Activated T-cell treated with anti-CD3 and anti-CD28 coated beads, Interleukin-2, amount 50 U/mL, for 48 hours (primary cell): ENCODE results near the gene FRMPD4.

Experiments used
- DNase-seq, 2 experiments: peaks; one replicate each; pipeline ENCODE4 v3.0.0-alpha.2; 2020

Gene FRMPD4

GRCh38 chrX:12372111-12372510 is 233.8 kb downstream of the FRMPD4 start:
- DNase-seq = no peak

- DNase-seq = no peak
These were observed 236.0 kb downstream of the FRMPD4 start for GRCh38 chrX:12374286-12374685.

- no peak for DNase-seq
These were observed 240.0 kb downstream of the FRMPD4 start for GRCh38 chrX:12378253-12378652.

GRCh38 chrX:12378706-12379105 is 240.4 kb downstream of the FRMPD4 start:
- no peak for DNase-seq

GRCh38 chrX:12379671-12380070 is 241.4 kb downstream of the FRMPD4 start:
- DNase-seq = no peak

GRCh38 chrX:12383196-12383595 is 244.9 kb downstream of the FRMPD4 start:
- DNase-seq = no peak

- no peak for DNase-seq
These were observed 252.0 kb downstream of the FRMPD4 start for GRCh38 chrX:12390301-12390700.

GRCh38 chrX:12396584-12396983 is 258.3 kb downstream of the FRMPD4 start:
- no peak for DNase-seq

- no peak for DNase-seq
These were observed 261.9 kb downstream of the FRMPD4 start for GRCh38 chrX:12400218-12400617.

- DNase-seq = no peak
These were observed 263.0 kb downstream of the FRMPD4 start for GRCh38 chrX:12401252-12401651.

GRCh38 chrX:12403474-12404082 is 265.3 kb downstream of the FRMPD4 start:
- DNase-seq = no peak

- no peak for DNase-seq
These were observed 267.0 kb downstream of the FRMPD4 start for GRCh38 chrX:12405306-12405705.

- no peak for DNase-seq
These were observed 272.2 kb downstream of the FRMPD4 start for GRCh38 chrX:12410523-12410922.

GRCh38 chrX:12411831-12412230 is 273.6 kb downstream of the FRMPD4 start:
- no peak for DNase-seq

- no peak for DNase-seq
These were observed 274.3 kb downstream of the FRMPD4 start for GRCh38 chrX:12412561-12412960.

- no peak for DNase-seq
These were observed 281.3 kb downstream of the FRMPD4 start for GRCh38 chrX:12419591-12419990.

- DNase-seq = no peak
These were observed 283.6 kb downstream of the FRMPD4 start for GRCh38 chrX:12421918-12422317.

- DNase-seq = no peak
These were observed 285.1 kb downstream of the FRMPD4 start for GRCh38 chrX:12423346-12423745.

GRCh38 chrX:12425496-12425895 is 287.2 kb downstream of the FRMPD4 start:
- DNase-seq = no peak

GRCh38 chrX:12426420-12426819 is 288.1 kb downstream of the FRMPD4 start:
- DNase-seq = no peak

- no peak for DNase-seq
These were observed 296.2 kb downstream of the FRMPD4 start for GRCh38 chrX:12434493-12434892.

GRCh38 chrX:12439416-12439815 is 301.1 kb downstream of the FRMPD4 start:
- no peak for DNase-seq

- no peak for DNase-seq
These were observed 302.0 kb downstream of the FRMPD4 start for GRCh38 chrX:12440246-12440645.

- no peak for DNase-seq
These were observed 303.3 kb downstream of the FRMPD4 start for GRCh38 chrX:12441381-12442128.
